Activated B cell treated with CpG ODN at 0.5 μM for 24 hours (primary cell): Measurements from ENCODE around the gene FZD7. TPM values are rescaled to one million over a fixed set of nuclear protein-coding genes. Genes with fewer than 3 reads are reported as not detected.

Source experiments
- ATAC-seq: fragments of 200-7000 bp; cut with Tn5 transposase; one replicate; pipeline ENCODE4 v1.10.0; 2021; ENCODE audit warnings: low read depth, mild to moderate bottlenecking, moderate library complexity
- CTCF ChIA-PET: fragments of 350-600 bp; sonication (Branson Sonifier 250); formaldehyde crosslinking; loops from one replicate; lab custom pipeline; 2021; ENCODE audit warnings: antibody characterized with exemption; lab: Charles Lee
- POLR2A ChIA-PET: fragments of 350-600 bp; sonication (Branson Sonifier 250); formaldehyde crosslinking; loops from one replicate; lab custom pipeline; 2021; ENCODE audit warnings: antibody characterized with exemption; lab: Charles Lee
- DNase-seq: peaks from one replicate; pipeline ENCODE4 v3.0.0; 2022
- H3K27ac Mint-ChIP-seq: one replicate; pipeline ENCODE4 v1.8.0; 2020; ENCODE audit warnings: mixed read lengths
- H3K27me3 Mint-ChIP-seq: one replicate; pipeline ENCODE4 v1.8.0; 2021; ENCODE audit warnings: mixed read lengths
- H3K36me3 Mint-ChIP-seq: one replicate; pipeline ENCODE4 v1.8.0; 2021; ENCODE audit warnings: low read depth, mixed read lengths
- H3K4me1 Mint-ChIP-seq: one replicate; pipeline ENCODE4 v1.8.0; 2021; ENCODE audit warnings: mixed read lengths
- H3K4me3 Mint-ChIP-seq: one replicate; pipeline ENCODE4 v1.8.0; 2020; ENCODE audit warnings: mild to moderate bottlenecking, mixed read lengths
- H3K9me3 Mint-ChIP-seq: one replicate; pipeline ENCODE4 v1.8.0; 2020; ENCODE audit warnings: mixed read lengths
- CTCF ChIP-seq: fragments of 200-600 bp; IDR thresholded peaks from one replicate; pipeline ENCODE4 v1.8.0; 2022; ENCODE audit warnings: antibody characterized with exemption, mild to moderate bottlenecking
- intact Hi-C: fragments of 100-400 bp; cut with micrococcal nuclease; formaldehyde crosslinking; loops from one replicate; pipeline ENCODE4 v1.15.1; 2024
- total RNA-seq: library from RNA; stranded (reverse); gene quantifications from 2 replicates; pipeline ENCODE4 v1.2.3, GENCODE V29; 2022

FZD7 gene
- total RNA-seq, 1 donor from 2014 or later = 0.33 TPM

DNA sequence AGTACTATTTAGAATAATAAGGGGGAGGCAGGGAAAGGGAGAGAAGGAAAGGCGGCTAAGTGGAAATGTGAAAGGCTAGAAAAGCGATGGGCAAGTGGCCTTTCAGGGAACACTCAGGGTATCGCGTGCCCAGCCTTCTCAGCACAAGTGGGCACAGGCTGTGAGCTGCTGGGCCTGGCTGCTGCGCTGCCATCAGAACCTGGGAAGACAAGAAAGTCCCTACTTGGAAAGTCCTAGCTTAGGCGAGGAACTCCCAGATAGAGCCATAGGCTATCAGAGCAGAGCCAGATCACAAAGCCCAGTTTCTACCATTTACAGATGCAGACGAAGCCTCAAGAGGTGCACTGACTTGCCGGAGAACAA lies 9.8 kb upstream of the FZD7 start:
- Mint-ChIP-seq H3K27ac (no peak overlapping the region), H3K27me3 (peaks cover 15% of the 10 kb centered on the region), H3K36me3 (no peaks in the 10 kb centered on the region), H3K4me3 (no peak overlapping the region), H3K9me3 (no peaks in the 10 kb centered on the region), H3K4me1 (no peaks in the 10 kb centered on the region)
- POLR2A ChIA-PET = no interaction called here
- ATAC-seq = no peak
- CTCF ChIA-PET = no interaction called here
- intact Hi-C loops = no loop called here
- no peak for DNase-seq
- TF ChIP-seq CTCF = no peak

DNA sequence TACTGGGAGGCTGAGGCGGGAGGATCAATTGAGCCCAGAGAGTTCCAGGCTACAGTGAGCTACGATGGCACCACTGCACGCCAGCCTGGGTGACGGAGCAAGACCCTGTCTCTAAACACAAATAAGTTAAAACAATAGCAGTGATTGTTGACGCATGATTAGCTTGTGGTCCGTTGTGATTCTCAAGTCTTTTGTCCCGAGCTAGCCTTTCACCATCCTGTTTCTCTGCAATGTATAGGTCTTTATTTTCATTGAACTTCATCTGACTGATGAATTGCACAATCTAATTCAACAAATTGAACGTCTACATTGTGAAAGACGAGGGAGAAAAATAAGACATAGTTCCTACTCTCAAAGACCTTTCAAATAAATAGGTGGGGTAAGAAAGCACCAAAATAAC lies 8.8 kb upstream of the FZD7 start:
- Mint-ChIP-seq H3K27me3 (peaks cover 11% of the 10 kb centered on the region), H3K36me3 (no peaks in the 10 kb centered on the region), H3K9me3 (no peaks in the 10 kb centered on the region), H3K4me1 (no peaks in the 10 kb centered on the region), H3K27ac (no peak overlapping the region), H3K4me3 (no peak overlapping the region)
- DNase-seq = no peak
- CTCF ChIA-PET = no interaction called here
- ATAC-seq = no peak
- POLR2A ChIA-PET = no interaction called here
- intact Hi-C loops = no loop called here
- no peak for TF ChIP-seq CTCF

DNA sequence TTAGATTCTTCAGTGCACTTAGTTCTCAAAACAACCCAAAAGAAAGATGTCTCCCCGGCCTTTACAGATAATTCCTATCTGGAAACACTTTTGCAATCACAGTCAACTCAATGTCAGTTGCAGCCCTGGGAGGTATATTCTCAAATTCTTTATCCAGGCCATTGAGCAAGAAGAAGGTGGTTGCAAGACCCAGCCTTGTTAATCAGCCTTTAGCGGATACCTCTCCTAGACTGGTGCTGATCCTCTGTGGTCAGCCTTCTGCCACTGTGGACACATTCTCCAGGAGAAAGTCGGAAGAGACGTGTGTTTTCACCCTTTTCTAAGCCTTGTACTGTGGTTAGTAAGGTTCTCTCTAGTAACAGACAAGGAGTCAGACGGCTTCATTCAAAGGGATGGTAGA lies 7.8 kb upstream of the FZD7 start:
- intact Hi-C loops = no loop called here
- H3K4me1 Mint-ChIP-seq = no peaks in the 10 kb centered on the region

DNA sequence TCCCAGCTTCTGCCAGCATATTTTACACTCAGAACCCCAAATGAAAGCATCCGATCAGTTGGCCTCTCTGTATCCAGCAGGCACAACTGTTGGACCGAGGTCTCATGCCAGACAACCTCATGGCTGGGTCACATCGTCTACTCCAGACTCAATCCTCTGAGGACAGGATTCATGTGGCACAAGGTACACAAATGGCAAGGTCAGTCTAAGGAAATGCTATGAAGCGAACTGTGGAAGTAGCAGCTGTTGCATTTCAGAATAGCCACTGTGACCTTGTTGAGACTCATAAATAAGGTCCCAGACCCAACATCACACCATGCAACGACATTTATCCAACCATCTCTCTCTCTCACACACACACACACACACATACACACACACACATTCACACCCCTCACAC lies 7.1 kb upstream of the FZD7 start:
- TF ChIP-seq CTCF = no peak
- H3K27ac Mint-ChIP-seq = no peak overlapping the region
- ChIA-PET CTCF (no interaction called here), POLR2A (no interaction called here)
- peaks cover 11% of the 10 kb centered on the region for H3K27me3 Mint-ChIP-seq
- H3K4me1 Mint-ChIP-seq = no peaks in the 10 kb centered on the region
- ATAC-seq = no peak
- no peaks in the 10 kb centered on the region for H3K9me3 Mint-ChIP-seq
- no peak for DNase-seq
- H3K4me3 Mint-ChIP-seq = no peak overlapping the region
- intact Hi-C loops = no loop called here
- no peaks in the 10 kb centered on the region for H3K36me3 Mint-ChIP-seq

More for the DNA sequence above, 7.8 kb upstream of the FZD7 start:
- Mint-ChIP-seq H3K36me3 (no peaks in the 10 kb centered on the region), H3K27ac (no peak overlapping the region), H3K27me3 (peaks cover 11% of the 10 kb centered on the region), H3K4me3 (no peak overlapping the region), H3K9me3 (no peaks in the 10 kb centered on the region)
- TF ChIP-seq CTCF = no peak
- no peak for DNase-seq
- ChIA-PET POLR2A (no interaction called here), CTCF (no interaction called here)
- no peak for ATAC-seq

DNA sequence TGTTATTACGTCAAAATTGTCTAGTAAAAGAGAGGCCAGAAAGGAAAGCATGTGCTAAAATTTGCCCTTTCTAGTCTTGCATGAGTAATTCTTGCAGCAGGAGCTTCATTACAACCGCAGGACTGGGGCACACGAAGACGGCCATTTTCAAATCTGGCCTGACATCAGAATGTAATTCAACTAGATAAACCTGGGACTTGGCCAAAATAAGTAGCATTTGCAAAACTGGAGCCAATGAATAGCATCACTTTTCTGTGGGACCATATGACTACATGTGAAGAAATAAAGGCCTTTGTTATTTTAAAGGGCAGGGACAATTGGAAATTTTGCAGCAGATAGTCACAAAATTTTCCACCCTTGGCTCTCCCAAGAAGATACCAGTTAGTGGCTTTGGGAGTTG lies 3.0 kb upstream of the FZD7 start:
- no peak for TF ChIP-seq CTCF
- H3K9me3 Mint-ChIP-seq = no peaks in the 10 kb centered on the region
- peaks cover 13% of the 10 kb centered on the region for H3K27me3 Mint-ChIP-seq
- no peak for DNase-seq
- H3K36me3 Mint-ChIP-seq = no peaks in the 10 kb centered on the region
- H3K4me3 Mint-ChIP-seq = no peak overlapping the region
- intact Hi-C loops = loop anchor here (5.0 to 10.0 kb wide), 4 partner anchors 347 to 1503 kb away; partner anchors contain the start of genes BMPR2, BZW1 and SGO2
- ATAC-seq = no peak
- POLR2A ChIA-PET = no interaction called here
- H3K4me1 Mint-ChIP-seq = peaks cover 12% of the 10 kb centered on the region
- H3K27ac Mint-ChIP-seq = no peak overlapping the region
- CTCF ChIA-PET = no interaction called here
